ENCODE results near the gene MOB1B.

DNA sequence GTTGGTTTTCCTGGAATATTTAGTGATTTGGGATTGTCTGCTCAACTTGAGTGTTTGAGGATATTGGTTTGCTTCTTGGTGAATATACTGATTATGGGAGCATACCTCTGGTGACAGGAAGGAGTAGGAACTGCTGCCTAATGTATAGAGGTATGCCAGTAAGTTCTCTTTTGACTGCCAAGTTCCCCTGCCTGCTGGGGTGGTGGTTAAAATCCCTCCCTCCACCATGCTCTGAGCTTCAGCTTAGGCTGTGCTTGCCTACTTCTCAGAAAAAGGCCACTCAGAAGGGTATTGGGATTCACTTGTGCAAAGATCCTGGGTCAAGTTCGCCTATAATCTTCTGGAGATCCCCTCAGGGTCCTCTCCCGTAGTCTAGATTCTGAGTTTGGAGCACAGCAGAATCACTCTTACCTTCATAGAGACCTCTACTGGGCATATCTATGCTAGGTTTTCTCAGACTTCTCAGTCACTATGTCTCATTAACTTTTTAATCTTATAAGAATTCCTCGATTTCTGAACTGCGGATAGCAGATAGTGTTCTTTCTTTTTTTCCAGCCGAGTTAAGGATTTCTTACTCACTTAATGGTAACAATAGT is 46.6 kb downstream of the MOB1B start:
- TF ChIP-seq, protein P1, sequence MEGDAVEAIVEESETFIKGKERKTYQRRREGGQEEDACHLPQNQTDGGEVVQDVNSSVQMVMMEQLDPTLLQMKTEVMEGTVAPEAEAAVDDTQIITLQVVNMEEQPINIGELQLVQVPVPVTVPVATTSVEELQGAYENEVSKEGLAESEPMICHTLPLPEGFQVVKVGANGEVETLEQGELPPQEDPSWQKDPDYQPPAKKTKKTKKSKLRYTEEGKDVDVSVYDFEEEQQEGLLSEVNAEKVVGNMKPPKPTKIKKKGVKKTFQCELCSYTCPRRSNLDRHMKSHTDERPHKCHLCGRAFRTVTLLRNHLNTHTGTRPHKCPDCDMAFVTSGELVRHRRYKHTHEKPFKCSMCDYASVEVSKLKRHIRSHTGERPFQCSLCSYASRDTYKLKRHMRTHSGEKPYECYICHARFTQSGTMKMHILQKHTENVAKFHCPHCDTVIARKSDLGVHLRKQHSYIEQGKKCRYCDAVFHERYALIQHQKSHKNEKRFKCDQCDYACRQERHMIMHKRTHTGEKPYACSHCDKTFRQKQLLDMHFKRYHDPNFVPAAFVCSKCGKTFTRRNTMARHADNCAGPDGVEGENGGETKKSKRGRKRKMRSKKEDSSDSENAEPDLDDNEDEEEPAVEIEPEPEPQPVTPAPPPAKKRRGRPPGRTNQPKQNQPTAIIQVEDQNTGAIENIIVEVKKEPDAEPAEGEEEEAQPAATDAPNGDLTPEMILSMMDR (IDR thresholded peaks at IDR 0.05): no peak
- no peak for TF ChIP-seq ZFX (IDR thresholded peaks at IDR 0.05; ENCODE audit: borderline replicate concordance)
